Measurements from ENCODE around the gene CSRNP2. TPM values are rescaled to one million over a fixed set of nuclear protein-coding genes. Genes with fewer than 3 reads are reported as not detected.

Gene CSRNP2
- total and polyA plus RNA-seq, 2 donors (not counting 3 experiments of a cell fraction or from before 2014, with no cell fraction given), result 24.2 to 49.7 TPM

DNA sequence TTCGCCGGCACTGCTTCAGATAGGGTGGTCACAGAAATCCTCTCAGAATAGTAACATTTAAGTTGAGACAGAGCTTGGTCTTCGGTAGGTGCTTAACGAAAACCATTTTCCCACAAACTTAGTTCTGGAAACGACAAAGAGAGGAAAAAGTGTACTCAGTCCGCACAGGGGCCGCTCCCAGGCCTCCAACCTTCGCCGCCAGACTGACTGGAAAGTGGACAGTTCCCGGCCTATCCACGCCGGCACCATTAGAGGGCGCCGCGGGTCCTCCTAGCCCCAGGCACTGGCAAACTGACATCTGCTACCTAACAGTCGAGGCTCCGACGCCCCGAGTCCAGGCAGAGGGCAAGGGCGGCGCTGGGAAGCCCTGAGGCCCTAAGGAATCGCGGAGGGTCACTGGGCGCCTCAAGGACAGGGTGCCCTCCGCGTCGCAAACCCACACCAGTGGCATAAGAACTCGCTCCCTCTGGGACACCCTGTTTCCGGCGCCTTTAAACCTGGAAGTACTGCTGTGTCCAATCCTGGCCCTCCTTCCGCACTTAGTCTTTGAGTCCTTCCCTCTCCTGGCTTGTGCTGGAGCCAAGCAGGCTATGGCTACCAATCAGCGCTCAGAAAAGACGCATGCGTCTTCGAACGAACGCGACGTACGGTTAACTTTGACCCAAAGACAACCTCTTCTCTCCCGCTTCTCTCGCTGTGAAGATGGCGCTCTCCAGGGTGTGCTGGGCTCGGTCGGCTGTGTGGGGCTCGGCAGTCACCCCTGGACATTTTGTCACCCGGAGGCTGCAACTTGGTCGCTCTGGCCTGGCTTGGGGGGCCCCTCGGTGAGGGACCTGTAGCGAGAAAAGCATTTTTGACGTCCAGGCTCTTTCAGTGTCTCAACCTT is 35.5 kb downstream of the CSRNP2 start, which contains the start of gene LETMD1:
TSS of gene LETMD1 (plus strand) at position 673 of the 886 bp plus-strand sequence. CDS start at position 703, 30 bp downstream.
- BruUV-seq (replicated peaks), result TSS peak; percentile 83
- H4K20me1 ChIP-seq (replicated peaks; ENCODE audit: control insufficient read depth, extremely low read depth, insufficient read depth, low read length), result no peaks in the 10 kb centered on the region
- intact Hi-C loops (cut with micrococcal nuclease), result loop anchor here (1.0 to 5.0 kb wide), 6 partner anchors 22 to 293 kb away; partner anchors contain the start of genes CSRNP2, DAZAP2 and SLC11A2
- peak within 1 kb of the TSS; percentile 96 for H3K4me2 ChIP-seq (ENCODE audit: insufficient read depth, low read length)
- H3K4me3 ChIP-seq (replicated peaks in 1 of 3; ENCODE audit: insufficient read depth in 1 of 3, low read depth in 1 of 3, low read length in 3 of 3), result peak within 1 kb of the TSS; percentile 75 to 92 (median 86)
- peak within 1 kb of the TSS; percentile 79 for H2AFZ ChIP-seq (ENCODE audit: low read depth, low read length)
- peaks cover 12% of the 10 kb centered on the region for H3K79me2 ChIP-seq (ENCODE audit: control insufficient read depth, insufficient read depth, low read length)
- FAIRE-seq (peak; percentile 97), DNase-seq (ENCODE audit: low read depth, low spot score) (peak; percentile 99)
- dilution Hi-C loops (cut with MboI; ENCODE audit: extremely low pct_ligation_motif_present, low sequenced_read_pairs), result no loop called here
- H3K9me1 ChIP-seq (replicated peaks; ENCODE audit: control insufficient read depth, extremely low read depth, insufficient read depth, low read length), result no peaks in the 10 kb centered on the region
- peaks cover 11% of the 10 kb centered on the region for H3K4me1 ChIP-seq (ENCODE audit: control insufficient read depth, extremely low read depth, insufficient read depth, low read length)
- no peaks in the 10 kb centered on the region for H3K27me3 ChIP-seq (ENCODE audit: control insufficient read depth in 2 of 2, insufficient read depth in 2 of 2, low read length in 2 of 2)
- H3K27ac ChIP-seq (ENCODE audit: insufficient read depth, low read depth, low read length), result peak within 1 kb of the TSS; percentile 42
- ChIA-PET POLR2A (no interaction called here), CTCF (interaction anchor here (0.9 to 2.1 kb wide), 5 partner anchors 20 to 302 kb away, joined by 3 to 13 read pairs (median 4); no protein-coding TSS in a partner anchor)
- peak; percentile 95 for TF ChIP-seq POLR2AphosphoS5 (IDR thresholded peaks at IDR 0.05; ENCODE audit: insufficient read depth, low read depth, low read length)
- TF ChIP-seq EZH2 (IDR thresholded peaks at IDR 0.05; ENCODE audit: borderline replicate concordance, low read depth, low read length, severe bottlenecking), result no peak
- TF ChIP-seq POLR2A (IDR thresholded peaks at IDR 0.05; ENCODE audit: low read depth, low read length), result peak; percentile 94
- no peak for TF ChIP-seq FOS (IDR thresholded peaks at IDR 0.05; ENCODE audit: borderline replicate concordance, insufficient read depth, low read length)
- TF ChIP-seq, protein P1, sequence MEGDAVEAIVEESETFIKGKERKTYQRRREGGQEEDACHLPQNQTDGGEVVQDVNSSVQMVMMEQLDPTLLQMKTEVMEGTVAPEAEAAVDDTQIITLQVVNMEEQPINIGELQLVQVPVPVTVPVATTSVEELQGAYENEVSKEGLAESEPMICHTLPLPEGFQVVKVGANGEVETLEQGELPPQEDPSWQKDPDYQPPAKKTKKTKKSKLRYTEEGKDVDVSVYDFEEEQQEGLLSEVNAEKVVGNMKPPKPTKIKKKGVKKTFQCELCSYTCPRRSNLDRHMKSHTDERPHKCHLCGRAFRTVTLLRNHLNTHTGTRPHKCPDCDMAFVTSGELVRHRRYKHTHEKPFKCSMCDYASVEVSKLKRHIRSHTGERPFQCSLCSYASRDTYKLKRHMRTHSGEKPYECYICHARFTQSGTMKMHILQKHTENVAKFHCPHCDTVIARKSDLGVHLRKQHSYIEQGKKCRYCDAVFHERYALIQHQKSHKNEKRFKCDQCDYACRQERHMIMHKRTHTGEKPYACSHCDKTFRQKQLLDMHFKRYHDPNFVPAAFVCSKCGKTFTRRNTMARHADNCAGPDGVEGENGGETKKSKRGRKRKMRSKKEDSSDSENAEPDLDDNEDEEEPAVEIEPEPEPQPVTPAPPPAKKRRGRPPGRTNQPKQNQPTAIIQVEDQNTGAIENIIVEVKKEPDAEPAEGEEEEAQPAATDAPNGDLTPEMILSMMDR (IDR thresholded peaks at IDR 0.05; ENCODE audit: extremely low read depth in 1 of 2, insufficient read depth in 1 of 2, low read depth in 1 of 2, low read length in 2 of 2), result peak; percentile 83 to 98
- TF ChIP-seq MYC (IDR thresholded peaks at IDR 0.05; ENCODE audit: low read depth, low read length), result no peak
- TF ChIP-seq, protein P2, sequence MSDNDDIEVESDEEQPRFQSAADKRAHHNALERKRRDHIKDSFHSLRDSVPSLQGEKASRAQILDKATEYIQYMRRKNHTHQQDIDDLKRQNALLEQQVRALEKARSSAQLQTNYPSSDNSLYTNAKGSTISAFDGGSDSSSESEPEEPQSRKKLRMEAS (IDR thresholded peaks at IDR 0.05; ENCODE audit: insufficient read depth, insufficient read length), result peak; percentile 23
- H3K9ac ChIP-seq (replicated peaks; ENCODE audit: extremely low read depth, insufficient read depth, low read length), result peak within 1 kb of the TSS; percentile 89
- peaks cover 0 to 4% of the 10 kb centered on the region in 2 experiments for H3K36me3 ChIP-seq (ENCODE audit: control insufficient read depth in 2 of 2, extremely low read depth in 1 of 2, insufficient read depth in 2 of 2, low read length in 2 of 2)
- no peaks in the 10 kb centered on the region for H3K9me3 ChIP-seq (replicated peaks; ENCODE audit: control insufficient read depth, insufficient read depth, low read length)
